ENCODE data around the gene CPNE5. TPM values are rescaled to one million over a fixed set of nuclear protein-coding genes. Genes with fewer than 3 reads are reported as not detected.

Gene CPNE5
- total RNA-seq, 2 donors from 2014 or later: 0.85 to 1.6 TPM

DNA sequence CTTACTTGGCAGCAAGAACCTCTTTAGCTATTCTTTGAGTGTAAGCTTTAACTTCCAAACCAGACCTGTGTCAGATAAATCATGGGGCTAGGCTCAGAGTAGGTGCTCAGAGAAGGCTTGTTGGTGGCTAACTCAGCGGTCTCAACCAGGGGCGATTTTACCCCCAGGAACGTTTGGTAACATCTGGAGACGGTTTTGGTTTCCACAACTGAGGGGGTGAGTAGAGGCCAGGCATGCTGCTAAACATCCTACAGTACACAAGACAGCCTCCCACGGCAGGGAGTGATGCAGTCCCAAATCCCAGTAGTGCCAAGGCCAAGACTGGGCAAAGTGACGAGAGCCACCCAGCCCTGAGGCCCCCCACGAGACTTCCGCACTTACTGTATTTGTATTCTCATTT lies 82.5 kb downstream of the CPNE5 start:
- peaks cover 0 to 3% of the 10 kb centered on the region in 2 donors for H3K4me1 ChIP-seq (ENCODE audit: control insufficient read depth in 1 of 2, low read depth in 2 of 2)
- DNase-seq (ENCODE audit: low spot score) (no peak), ATAC-seq (ENCODE audit: insufficient number of reproducible peaks, low FRiP score, low read depth) (no peak)
- H3K27me3 ChIP-seq (replicated peaks; ENCODE audit: insufficient read depth): no peaks in the 10 kb centered on the region
- H3K4me3 ChIP-seq: no peak overlapping the region
- no peak overlapping the region for H3K27ac ChIP-seq
- no peaks in the 10 kb centered on the region for H3K36me3 ChIP-seq
- TF ChIP-seq CTCF (IDR thresholded peaks at IDR 0.05): no peak
- no peaks in the 10 kb centered on the region for H3K9me3 ChIP-seq

- no peak for ATAC-seq (ENCODE audit: insufficient number of reproducible peaks, low FRiP score, low read depth)
- H3K27ac ChIP-seq: no peak overlapping the region
- H3K4me1 ChIP-seq (ENCODE audit: control insufficient read depth in 1 of 2, low read depth in 2 of 2): peaks cover 0 to 3% of the 10 kb centered on the region in 2 donors
- no peak for TF ChIP-seq CTCF (IDR thresholded peaks at IDR 0.05)
- DNase-seq (ENCODE audit: low spot score): no peak
- H3K27me3 ChIP-seq (replicated peaks; ENCODE audit: insufficient read depth): no peaks in the 10 kb centered on the region
- H3K9me3 ChIP-seq: no peaks in the 10 kb centered on the region
- H3K36me3 ChIP-seq: no peaks in the 10 kb centered on the region
- no peak overlapping the region for H3K4me3 ChIP-seq
Measured at GRCh38 chr6:36755435-36756348, 83.6 kb downstream of the CPNE5 start.

- DNase-seq (ENCODE audit: low spot score): no peak
Measured at GRCh38 chr6:36754582-36755434, 84.4 kb downstream of the CPNE5 start.

GRCh38 chr6:36753671-36754405 lies 85.4 kb downstream of the CPNE5 start:
- no peak overlapping the region for H3K27ac ChIP-seq
- H3K4me3 ChIP-seq: no peak overlapping the region
- DNase-seq (ENCODE audit: low spot score) (no peak), ATAC-seq (ENCODE audit: insufficient number of reproducible peaks, low FRiP score, low read depth) (no peak)
- TF ChIP-seq CTCF (IDR thresholded peaks at IDR 0.05): no peak
- H3K4me1 ChIP-seq (ENCODE audit: control insufficient read depth in 1 of 2, low read depth in 2 of 2): peaks cover 0 to 1% of the 10 kb centered on the region in 2 donors
- H3K9me3 ChIP-seq: peaks cover 8% of the 10 kb centered on the region
- H3K27me3 ChIP-seq (replicated peaks; ENCODE audit: insufficient read depth): no peaks in the 10 kb centered on the region
- H3K36me3 ChIP-seq: no peaks in the 10 kb centered on the region

More at GRCh38 chr6:36754582-36755434, 84.4 kb downstream of the CPNE5 start:
- Histone ChIP-seq H3K27me3 (replicated peaks; ENCODE audit: insufficient read depth) (no peaks in the 10 kb centered on the region), H3K4me3 (no peak overlapping the region), H3K27ac (no peak overlapping the region), H3K4me1 (ENCODE audit: control insufficient read depth in 1 of 2, low read depth in 2 of 2) (peaks cover 0 to 3% of the 10 kb centered on the region in 2 donors), H3K36me3 (no peaks in the 10 kb centered on the region), H3K9me3 (peaks cover 8% of the 10 kb centered on the region)
- TF ChIP-seq CTCF (IDR thresholded peaks at IDR 0.05): no peak
- ATAC-seq (ENCODE audit: insufficient number of reproducible peaks, low FRiP score, low read depth): no peak
